ENCODE measurements around the gene SORCS3.

GRCh38 chr10:105181626-105182025 lies 540.5 kb downstream of the SORCS3 start:
- TF ChIP-seq CTCF (IDR thresholded peaks at IDR 0.05) (no peak), POLR2AphosphoS5 (IDR thresholded peaks at IDR 0.05) (no peak), EP300 (IDR thresholded peaks at IDR 0.05) (no peak), POLR2A (IDR thresholded peaks at IDR 0.05; ENCODE audit: low read depth) (no peak)

All from esophagus muscularis mucosa (tissue), 4 donors.